K562 (cell line): ENCODE measurements around the gene SYN1. TPM values are rescaled to one million over a fixed set of nuclear protein-coding genes. Genes with fewer than 3 reads are reported as not detected.

ENCODE experiments used
- BCL6 ChIP-seq: fragments of 250-450 bp; sonication (Bioruptor Pico); IDR thresholded peaks from 2 replicates; pipeline ENCODE4 v1.4.0; 2020
- BRF1 ChIP-seq: IDR thresholded peaks from 3 replicates; pipeline ENCODE4 v1.6.1; 2011; ENCODE audit warnings: borderline replicate concordance, mild to moderate bottlenecking; ENCODE audit not compliant: insufficient read length; ENCODE audit errors: extremely low read depth
- CBX1 ChIP-seq: sonication (generic); IDR thresholded peaks from 2 replicates; pipeline ENCODE4 v1.6.1; 2016; ENCODE audit warnings: antibody characterized with exemption, low read depth, mild to moderate bottlenecking
- CHD1 ChIP-seq: fragments of 200-600 bp; sonication (generic); IDR thresholded peaks from one replicate; pipeline ENCODE4 v1.6.1; 2012; ENCODE audit warnings: mild to moderate bottlenecking, moderate library complexity, low read length, inconsistent platforms
- CHD2 ChIP-seq: IDR thresholded peaks from 2 replicates; pipeline ENCODE4 v1.6.1; 2011; ENCODE audit warnings: low read depth, low read length
- HNRNPL ChIP-seq: fragments of 200-400 bp; formaldehyde crosslinking; IDR thresholded peaks from 2 replicates; pipeline ENCODE4 v1.6.1; 2017; ENCODE audit warnings: low read depth, mild to moderate bottlenecking, low read length
- HOXB6 ChIP-seq: fragments of 250-450 bp; sonication (Bioruptor Pico); IDR thresholded peaks from 2 replicates; pipeline ENCODE4 v1.5.1; 2022; ENCODE audit warnings: mild to moderate bottlenecking, borderline replicate concordance
- MED1 ChIP-seq: sonication (generic); formaldehyde crosslinking; IDR thresholded peaks from 2 replicates; pipeline ENCODE4 v1.8.1; 2023; ENCODE audit warnings: missing genetic modification reagents, borderline replicate concordance
- SPI1 ChIP-seq: IDR thresholded peaks from 2 replicates; pipeline ENCODE4 v1.6.1; 2011; ENCODE audit warnings: low read depth, low read length, control low read depth, borderline replicate concordance
- polyA plus RNA-seq, 8 experiments: library from polyadenylated mRNA; depleted of rRNA in 4 of 8; stranded (reverse) in 5 of 8; unstranded in 3 of 8; fragments of >200 nt; fragmentation: Nextera tagmentation in 2 of 8; fragmentation: Illumina TruSeq in 1 of 8; extraction: Ambion mirVana in 2 of 8; extraction: Trizol in 1 of 8; gene quantifications; 2 replicates each; pipeline versions ENCODE4 v1.2.1 to v1.2.3, GENCODE V29; 2011 to 2014; ENCODE audit warnings: inconsistent platforms in 1 of 8, missing spikeins in 1 of 8
- total RNA-seq, 7 experiments: library from RNA; depleted of rRNA in 6 of 7; stranded (reverse); fragments of >200 nt in 6 of 7; fragmentation: Illumina TruSeq in 2 of 7; extraction: Trizol in 2 of 7; gene quantifications; 2 replicates each; pipeline versions ENCODE4 v1.2.1 to v1.2.3, GENCODE V29; 2011 to 2021; ENCODE audit warnings: low replicate concordance in 1 of 7
- TF ChIP-seq, protein P1 (sequence below): fragments of 200-400 bp; formaldehyde crosslinking; IDR thresholded peaks from 2 replicates; pipeline ENCODE4 v1.6.1; 2017; ENCODE audit warnings: mild to moderate bottlenecking, low read depth, low read length, moderate library complexity
- TF ChIP-seq, protein P2 (sequence below): sonication (generic); formaldehyde crosslinking; IDR thresholded peaks from 2 replicates; pipeline ENCODE4 v1.8.0; 2023; ENCODE audit warnings: mild to moderate bottlenecking, missing genetic modification reagents
- TF ChIP-seq, protein P3 (sequence below): fragments of 250-450 bp; sonication (Bioruptor Pico); IDR thresholded peaks from 2 replicates; pipeline ENCODE4 v1.6.1; 2021; ENCODE audit warnings: mild to moderate bottlenecking
- TF ChIP-seq, protein P4 (sequence below): fragments of 450-650 bp; conservative IDR thresholded peaks from 2 replicates; pipeline ENCODE4 v1.6.1; 2016; ENCODE audit warnings: missing genetic modification characterization, low read depth, mild to moderate bottlenecking, control low read depth, missing compliant biosample characterization
- TF ChIP-seq, protein P5 (sequence below), 2 experiments: fragments of 450-650 bp; conservative IDR thresholded peaks; 2 replicates each; pipeline ENCODE4 v1.6.1; 2017; ENCODE audit warnings: mild to moderate bottlenecking in 2 of 2, moderate library complexity in 2 of 2
- TF ChIP-seq, protein P6 (sequence below): fragments of 250-450 bp; sonication (Bioruptor Pico); IDR thresholded peaks from 2 replicates; pipeline ENCODE4 v1.5.1; 2021; ENCODE audit warnings: mild to moderate bottlenecking

The SYN1 gene
- total and polyA plus RNA-seq, 9 of the 15 experiments (the other 6 are each of a cell fraction or from before 2014, with no cell fraction given), result 0.01 to 0.28 (median 0.18) TPM; not detected in 2

DNA sequence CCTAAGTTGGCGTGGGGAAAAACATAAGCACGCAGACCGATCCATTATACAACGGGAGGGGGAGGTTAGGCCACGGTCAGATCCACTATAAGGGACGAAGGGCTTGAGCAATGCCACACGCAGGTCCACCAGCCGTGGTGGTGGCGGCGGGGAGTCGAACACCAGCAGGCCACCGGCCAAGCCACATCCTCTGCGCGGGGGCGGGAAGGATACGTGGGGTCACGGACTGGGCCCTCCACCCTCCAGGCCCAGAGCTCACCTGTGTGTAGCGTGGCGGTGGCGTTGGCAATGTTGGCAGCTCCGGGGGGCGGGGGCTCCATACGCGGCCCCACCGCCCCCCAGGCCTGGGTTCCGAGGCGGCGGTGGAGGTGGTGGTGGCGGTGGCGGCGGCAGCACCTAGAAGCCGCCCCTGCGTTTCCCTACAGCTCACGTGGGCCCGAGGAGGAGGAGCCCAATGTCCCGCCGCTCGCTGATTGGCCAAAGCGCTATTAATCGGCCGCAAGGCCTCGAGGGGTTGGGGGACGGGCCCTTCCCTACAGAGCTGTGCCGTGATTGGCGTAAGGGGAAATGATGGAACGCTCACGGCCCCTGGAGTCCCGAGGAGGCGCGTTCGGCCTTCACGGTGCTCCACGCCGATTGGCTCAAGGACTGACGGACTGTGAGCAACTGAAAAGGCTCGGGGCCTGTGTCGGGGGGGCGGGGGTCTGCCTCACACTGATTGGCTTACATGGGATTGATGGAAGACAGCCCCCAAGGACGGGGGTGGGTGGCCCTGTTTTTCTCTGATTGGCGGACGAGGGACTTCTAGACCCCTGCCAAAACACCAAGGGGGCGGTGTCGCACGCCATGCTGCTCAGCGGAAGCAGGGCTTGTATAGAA lies 30.7 kb upstream of the SYN1 start, which contains the start of gene ELK1 (continued):
- TF ChIP-seq MED1 (CRISPR knock-in tag) (no peak), SPI1 (0 out of 2 replicates have a peak, but pooled peaks have one; percentile 23), CBX1 (no peak), CHD1 (no peak), BCL6 (CRISPR knock-in tag) (no peak), BRF1 (no peak), HOXB6 (CRISPR knock-in tag) (no peak), CHD2 (peak; percentile 57; the same call in 1 of the 2 replicates), HNRNPL (no peak)
- TF ChIP-seq, protein P1, sequence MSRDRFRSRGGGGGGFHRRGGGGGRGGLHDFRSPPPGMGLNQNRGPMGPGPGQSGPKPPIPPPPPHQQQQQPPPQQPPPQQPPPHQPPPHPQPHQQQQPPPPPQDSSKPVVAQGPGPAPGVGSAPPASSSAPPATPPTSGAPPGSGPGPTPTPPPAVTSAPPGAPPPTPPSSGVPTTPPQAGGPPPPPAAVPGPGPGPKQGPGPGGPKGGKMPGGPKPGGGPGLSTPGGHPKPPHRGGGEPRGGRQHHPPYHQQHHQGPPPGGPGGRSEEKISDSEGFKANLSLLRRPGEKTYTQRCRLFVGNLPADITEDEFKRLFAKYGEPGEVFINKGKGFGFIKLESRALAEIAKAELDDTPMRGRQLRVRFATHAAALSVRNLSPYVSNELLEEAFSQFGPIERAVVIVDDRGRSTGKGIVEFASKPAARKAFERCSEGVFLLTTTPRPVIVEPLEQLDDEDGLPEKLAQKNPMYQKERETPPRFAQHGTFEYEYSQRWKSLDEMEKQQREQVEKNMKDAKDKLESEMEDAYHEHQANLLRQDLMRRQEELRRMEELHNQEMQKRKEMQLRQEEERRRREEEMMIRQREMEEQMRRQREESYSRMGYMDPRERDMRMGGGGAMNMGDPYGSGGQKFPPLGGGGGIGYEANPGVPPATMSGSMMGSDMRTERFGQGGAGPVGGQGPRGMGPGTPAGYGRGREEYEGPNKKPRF, result no peak
- TF ChIP-seq, protein P2, sequence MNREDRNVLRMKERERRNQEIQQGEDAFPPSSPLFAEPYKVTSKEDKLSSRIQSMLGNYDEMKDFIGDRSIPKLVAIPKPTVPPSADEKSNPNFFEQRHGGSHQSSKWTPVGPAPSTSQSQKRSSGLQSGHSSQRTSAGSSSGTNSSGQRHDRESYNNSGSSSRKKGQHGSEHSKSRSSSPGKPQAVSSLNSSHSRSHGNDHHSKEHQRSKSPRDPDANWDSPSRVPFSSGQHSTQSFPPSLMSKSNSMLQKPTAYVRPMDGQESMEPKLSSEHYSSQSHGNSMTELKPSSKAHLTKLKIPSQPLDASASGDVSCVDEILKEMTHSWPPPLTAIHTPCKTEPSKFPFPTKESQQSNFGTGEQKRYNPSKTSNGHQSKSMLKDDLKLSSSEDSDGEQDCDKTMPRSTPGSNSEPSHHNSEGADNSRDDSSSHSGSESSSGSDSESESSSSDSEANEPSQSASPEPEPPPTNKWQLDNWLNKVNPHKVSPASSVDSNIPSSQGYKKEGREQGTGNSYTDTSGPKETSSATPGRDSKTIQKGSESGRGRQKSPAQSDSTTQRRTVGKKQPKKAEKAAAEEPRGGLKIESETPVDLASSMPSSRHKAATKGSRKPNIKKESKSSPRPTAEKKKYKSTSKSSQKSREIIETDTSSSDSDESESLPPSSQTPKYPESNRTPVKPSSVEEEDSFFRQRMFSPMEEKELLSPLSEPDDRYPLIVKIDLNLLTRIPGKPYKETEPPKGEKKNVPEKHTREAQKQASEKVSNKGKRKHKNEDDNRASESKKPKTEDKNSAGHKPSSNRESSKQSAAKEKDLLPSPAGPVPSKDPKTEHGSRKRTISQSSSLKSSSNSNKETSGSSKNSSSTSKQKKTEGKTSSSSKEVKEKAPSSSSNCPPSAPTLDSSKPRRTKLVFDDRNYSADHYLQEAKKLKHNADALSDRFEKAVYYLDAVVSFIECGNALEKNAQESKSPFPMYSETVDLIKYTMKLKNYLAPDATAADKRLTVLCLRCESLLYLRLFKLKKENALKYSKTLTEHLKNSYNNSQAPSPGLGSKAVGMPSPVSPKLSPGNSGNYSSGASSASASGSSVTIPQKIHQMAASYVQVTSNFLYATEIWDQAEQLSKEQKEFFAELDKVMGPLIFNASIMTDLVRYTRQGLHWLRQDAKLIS (CRISPR knock-in tag), result no peak
- TF ChIP-seq, protein P3, sequence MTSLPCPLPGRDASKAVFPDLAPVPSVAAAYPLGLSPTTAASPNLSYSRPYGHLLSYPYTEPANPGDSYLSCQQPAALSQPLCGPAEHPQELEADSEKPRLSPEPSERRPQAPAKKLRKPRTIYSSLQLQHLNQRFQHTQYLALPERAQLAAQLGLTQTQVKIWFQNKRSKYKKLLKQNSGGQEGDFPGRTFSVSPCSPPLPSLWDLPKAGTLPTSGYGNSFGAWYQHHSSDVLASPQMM (CRISPR knock-in tag), result no peak
- TF ChIP-seq, protein P4, sequence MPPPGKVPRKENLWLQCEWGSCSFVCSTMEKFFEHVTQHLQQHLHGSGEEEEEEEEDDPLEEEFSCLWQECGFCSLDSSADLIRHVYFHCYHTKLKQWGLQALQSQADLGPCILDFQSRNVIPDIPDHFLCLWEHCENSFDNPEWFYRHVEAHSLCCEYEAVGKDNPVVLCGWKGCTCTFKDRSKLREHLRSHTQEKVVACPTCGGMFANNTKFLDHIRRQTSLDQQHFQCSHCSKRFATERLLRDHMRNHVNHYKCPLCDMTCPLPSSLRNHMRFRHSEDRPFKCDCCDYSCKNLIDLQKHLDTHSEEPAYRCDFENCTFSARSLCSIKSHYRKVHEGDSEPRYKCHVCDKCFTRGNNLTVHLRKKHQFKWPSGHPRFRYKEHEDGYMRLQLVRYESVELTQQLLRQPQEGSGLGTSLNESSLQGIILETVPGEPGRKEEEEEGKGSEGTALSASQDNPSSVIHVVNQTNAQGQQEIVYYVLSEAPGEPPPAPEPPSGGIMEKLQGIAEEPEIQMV, result no peak
- TF ChIP-seq, protein P5, sequence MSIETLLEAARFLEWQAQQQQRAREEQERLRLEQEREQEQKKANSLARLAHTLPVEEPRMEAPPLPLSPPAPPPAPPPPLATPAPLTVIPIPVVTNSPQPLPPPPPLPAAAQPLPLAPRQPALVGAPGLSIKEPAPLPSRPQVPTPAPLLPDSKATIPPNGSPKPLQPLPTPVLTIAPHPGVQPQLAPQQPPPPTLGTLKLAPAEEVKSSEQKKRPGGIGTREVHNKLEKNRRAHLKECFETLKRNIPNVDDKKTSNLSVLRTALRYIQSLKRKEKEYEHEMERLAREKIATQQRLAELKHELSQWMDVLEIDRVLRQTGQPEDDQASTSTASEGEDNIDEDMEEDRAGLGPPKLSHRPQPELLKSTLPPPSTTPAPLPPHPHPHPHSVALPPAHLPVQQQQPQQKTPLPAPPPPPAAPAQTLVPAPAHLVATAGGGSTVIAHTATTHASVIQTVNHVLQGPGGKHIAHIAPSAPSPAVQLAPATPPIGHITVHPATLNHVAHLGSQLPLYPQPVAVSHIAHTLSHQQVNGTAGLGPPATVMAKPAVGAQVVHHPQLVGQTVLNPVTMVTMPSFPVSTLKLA (conservative IDR thresholded peaks at IDR 0.05), result peak; percentile 80 to 91
- TF ChIP-seq, protein P6, sequence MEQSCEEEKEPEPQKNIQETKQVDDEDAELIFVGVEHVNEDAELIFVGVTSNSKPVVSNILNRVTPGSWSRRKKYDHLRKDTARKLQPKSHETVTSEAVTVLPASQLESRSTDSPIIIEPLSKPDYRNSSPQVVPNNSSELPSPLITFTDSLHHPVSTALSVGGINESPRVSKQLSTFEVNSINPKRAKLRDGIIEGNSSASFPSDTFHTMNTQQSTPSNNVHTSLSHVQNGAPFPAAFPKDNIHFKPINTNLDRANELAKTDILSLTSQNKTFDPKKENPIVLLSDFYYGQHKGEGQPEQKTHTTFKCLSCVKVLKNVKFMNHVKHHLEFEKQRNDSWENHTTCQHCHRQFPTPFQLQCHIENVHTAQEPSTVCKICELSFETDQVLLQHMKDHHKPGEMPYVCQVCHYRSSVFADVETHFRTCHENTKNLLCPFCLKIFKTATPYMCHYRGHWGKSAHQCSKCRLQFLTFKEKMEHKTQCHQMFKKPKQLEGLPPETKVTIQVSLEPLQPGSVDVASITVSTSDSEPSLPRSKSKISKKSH, result no peak
